ENCODE measurements around the gene OCSTAMP. TPM values are rescaled to one million over a fixed set of nuclear protein-coding genes. Genes with fewer than 3 reads are reported as not detected.

Gene OCSTAMP
- total RNA-seq, 1 donor from 2014 or later: not detected

DNA sequence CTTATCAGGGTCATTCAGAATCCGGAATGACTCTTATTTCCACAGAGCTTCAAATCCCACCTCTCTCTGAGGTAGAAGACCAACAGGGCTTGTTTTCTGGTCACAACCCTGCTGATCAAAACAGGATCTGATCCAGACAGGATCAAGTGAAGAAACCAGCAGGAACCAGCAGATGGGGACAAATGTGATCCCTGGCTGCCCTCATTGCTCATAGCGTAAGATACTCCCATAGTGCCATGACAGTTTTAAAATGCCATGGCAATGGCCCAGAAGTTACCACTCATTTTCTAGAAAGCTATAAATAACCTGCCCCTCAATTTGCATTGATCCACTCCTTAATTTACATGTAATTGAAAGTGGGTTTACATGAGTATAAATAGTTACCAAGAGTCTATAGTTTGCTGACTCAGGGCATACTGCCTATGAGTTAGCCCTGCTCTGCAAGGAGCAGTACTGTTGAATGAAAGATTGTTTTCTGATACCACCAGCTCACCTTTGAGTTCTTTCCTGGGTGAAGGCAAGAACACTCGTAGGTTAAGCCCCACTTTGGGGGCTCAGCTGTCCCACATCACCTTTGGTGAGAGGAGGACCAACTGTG, 30.9 kb downstream of the OCSTAMP start:
- no peak for DNase-seq (ENCODE audit: low read depth in 2 of 2)

DNA sequence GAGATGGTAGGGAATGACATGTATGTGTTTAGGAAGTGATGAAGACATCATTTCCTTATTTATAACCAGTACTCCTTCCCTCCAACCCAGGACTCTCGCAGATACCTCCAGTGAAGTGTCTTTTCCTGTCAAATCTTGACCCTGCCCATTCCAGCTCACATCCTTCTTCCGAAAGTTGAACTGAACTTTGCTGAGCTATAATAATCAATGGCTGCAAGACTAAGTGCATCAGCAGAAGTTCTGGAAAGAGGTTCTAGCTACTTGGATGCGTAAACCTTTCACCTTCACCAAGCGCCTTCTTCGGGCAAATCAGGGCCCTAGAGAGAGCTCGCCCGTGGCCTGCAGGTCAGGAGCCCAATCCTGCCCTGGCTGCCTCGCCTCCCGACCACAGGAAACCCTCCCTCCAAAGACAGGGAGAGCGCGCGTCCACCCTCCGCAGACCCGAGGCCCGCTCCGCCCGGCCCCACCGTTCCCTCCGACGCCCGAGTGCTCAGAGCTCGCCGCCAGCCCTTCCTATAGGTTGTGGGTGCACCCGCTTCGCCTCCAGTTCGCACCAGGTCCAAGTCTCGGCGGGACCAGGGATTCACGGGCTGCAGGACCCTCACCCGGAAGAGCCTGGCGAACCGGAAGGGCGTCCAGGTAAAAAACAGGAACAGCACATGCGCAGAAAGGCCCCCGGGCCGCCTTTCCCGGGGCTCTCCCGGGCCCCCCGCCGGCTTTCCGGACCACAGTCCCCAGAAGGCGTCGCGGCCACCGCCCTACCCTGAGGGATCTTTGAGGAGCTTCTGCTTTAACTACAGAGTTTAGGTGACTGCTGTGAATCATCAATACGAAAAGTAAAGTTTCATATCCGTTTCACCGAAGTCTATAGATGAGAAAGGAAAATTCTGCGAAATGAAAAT, 37.3 kb downstream of the OCSTAMP start, which contains the start of gene ZNF334:
TSS of gene ZNF334 (minus strand) at position 617 of the 902 bp plus-strand sequence. CDS start 1,457 bp downstream, outside the sequence.
- peak in 1 of 2 donors; percentile 10 for DNase-seq (ENCODE audit: low read depth in 2 of 2)

DNA sequence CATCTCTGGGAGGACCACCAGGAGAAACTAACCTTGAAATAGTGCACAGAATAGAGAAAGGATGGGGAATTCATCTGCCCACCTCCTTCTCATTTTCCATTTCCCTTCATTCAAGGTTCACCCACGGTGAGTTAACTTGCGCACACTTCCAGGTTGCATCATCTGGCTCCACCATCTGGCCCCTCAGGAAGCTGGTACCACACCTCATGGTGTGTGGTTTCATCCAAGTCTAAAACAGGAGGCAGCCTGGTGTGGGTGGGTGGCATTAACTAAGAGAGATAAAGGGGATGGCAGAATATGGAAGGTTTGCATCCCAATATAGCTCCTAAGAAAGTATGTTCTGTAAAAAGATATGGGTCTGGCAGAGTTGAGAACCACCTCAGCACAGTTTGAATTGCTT, 40.9 kb downstream of the OCSTAMP start:
- no peak for DNase-seq (ENCODE audit: low read depth in 2 of 2)

DNA sequence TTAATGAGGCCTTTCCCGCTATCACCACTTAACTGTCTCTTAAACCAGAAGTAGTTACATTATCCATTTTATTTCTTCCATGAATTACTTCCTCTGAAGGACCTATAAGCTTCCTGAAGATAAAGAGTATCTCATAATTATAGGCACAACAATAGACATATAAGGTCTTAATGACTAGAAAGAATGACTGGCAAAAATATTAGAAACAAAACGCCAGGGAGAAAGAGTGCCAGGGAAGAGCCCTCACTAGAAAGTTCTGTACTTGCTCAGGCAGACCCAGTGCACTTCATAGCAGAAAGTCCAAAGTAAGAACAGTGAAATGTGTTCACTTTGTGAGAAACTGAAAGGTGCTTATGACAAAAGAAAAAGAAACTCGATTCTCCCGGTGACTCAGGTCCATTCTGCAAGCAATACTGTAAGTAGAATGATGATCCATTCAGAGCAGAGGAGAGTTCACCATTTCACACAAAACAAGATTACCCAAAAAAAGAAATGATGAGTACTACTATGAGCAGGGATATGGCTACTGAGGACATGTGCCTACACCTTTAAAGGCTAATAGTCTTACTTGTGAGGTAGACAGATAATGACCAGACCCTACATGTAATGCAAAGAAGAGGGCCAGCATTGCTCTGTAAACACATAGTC, 42.6 kb downstream of the OCSTAMP start:
- DNase-seq (ENCODE audit: low read depth in 2 of 2): no peak

DNA sequence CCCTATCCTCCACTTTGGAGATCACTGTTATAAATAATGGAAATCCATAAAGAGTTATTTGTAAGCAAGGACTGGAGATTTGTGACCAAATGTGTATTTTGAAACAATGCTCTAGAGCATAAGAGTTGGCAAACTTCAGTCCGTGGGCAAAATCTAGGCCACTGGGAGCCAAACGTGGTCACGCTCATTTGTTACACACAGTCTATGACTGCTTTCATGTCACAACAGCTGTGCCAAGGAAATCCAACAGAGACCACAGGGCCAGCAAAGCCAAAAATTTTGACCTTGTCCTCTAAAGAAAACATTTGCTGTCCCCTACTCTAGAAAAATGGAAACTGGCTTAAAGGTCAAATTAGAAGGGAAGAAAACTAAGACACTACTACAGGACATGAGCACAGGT, 44.9 kb downstream of the OCSTAMP start:
- no peak for DNase-seq (ENCODE audit: low read depth in 2 of 2)

DNA sequence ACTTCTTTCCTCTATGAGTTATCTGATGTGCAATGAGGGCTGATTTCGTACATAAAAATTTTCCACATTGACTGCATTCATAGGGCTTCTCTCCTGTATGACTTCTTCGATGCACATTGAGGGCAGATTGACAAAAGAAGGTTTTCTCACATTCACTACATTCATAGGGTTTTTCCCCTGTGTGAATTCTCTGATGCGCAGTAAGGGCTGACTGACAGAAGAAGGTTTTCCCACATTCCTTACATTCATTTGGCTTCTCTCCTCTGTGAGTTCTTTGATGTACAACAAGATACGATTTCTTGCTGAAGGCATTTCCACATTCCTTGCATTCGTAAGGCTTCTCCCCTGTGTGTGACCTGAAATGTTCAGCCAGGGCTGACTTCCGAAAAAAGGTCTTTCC, 48.5 kb downstream of the OCSTAMP start:
- DNase-seq (ENCODE audit: low read depth in 2 of 2): no peak

DNA sequence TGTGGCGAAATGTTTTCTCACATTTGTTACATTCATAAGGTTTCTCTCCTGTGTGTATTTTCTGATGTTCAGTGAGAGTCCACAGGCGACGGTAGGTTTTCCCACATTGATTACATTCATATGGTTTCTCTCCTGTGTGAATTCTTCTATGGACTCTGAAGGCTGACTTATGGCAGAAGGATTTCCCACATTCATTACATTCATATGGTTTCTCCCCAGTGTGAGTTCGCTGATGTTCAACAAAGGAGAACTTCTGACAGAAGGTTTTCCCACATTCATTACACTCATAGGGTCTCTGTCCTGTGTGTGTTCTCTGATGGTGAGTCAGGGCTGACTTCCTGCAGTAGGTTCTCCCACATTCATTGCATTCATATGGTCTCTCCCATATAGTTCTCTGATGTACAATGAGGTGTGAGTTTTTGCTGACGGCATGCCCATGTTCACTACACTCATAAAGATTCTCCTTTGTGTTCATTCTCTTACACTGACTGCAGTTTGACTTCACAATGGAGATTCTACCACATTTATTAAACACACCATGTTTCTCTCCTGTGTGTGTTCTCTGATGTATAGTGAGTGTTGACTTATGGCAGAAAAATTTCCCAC, 49.0 kb downstream of the OCSTAMP start:
- no peak for DNase-seq (ENCODE audit: low read depth in 2 of 2)

DNA sequence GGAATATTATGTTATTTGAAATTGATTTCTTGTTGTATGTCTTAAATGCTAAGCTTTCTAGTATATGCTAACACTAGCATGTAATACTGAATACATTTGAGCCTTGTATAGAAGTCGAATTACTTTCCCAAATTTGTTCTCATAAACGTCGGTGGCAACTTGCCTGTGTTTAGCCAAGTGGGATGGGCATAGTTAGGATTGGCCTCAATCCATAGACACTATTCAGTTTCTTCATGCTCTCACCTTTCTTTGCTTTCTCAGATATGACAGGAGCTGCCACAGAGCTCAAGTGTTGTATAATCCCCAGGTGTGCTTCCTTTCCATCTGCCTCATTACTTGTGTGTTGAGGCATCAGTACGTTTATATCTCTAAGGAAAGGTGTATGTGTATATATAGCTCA, 56.4 kb downstream of the OCSTAMP start:
- no peak for DNase-seq (ENCODE audit: low read depth in 2 of 2)

DNA sequence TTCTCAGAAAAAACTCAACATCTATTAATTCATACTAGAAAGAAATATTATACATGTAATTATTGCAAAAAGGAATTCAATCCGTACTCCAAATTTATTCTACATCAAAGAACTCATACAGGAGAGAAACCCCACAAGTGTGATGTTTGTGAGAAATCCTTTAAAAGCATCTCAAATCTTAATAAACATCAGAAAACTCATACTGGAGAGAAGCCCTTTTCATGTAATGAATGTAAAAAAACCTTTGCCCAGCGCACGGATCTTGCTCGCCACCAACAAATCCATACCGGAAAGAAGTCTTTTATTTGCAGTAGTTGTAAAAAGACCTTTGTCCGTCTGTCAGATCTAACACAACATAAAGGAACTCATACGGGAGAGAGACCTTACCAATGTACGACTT, 59.1 kb downstream of the OCSTAMP start:
- DNase-seq (ENCODE audit: low read depth in 2 of 2): no peak

Other genes with a start within 250 kb of the OCSTAMP start
- gene CDH22, start 242.2 kb downstream of the OCSTAMP start, total RNA-seq: under 0.01 and 0.13 TPM in 2 replicates
- gene ELMO2, start 144.0 kb downstream of the OCSTAMP start, total RNA-seq: 16.9 and 29.7 TPM in 2 replicates
- gene ZNF334, start 37.1 kb downstream of the OCSTAMP start, total RNA-seq: 0.13 and 0.76 TPM in 2 replicates
- gene SLC13A3, start 100.8 kb upstream of the OCSTAMP start, total RNA-seq: under 0.01 and 0.13 TPM in 2 replicates
- gene TP53RK, start 138.8 kb upstream of the OCSTAMP start, total RNA-seq: 8.5 and 10.6 TPM in 2 replicates
- gene SLC2A10, start 159.0 kb upstream of the OCSTAMP start, total RNA-seq: 5.4 and 12.3 TPM in 2 replicates

Measured in dermis microvascular lymphatic vessel endothelial cell (primary cell).